HK-2 (cell line): ENCODE data around the gene S100A8.

ENCODE experiments used
- DNase-seq: peaks from one replicate; pipeline ENCODE4 v3.0.0-alpha.2; 2018; ENCODE audit not compliant: unreplicated experiment

Gene S100A8

GRCh38 chr1:153361480-153362109 is 29.3 kb downstream of the S100A8 start:
- DNase-seq, result no peak

- no peak for DNase-seq
Observed at GRCh38 chr1:153360592-153361479, 30.0 kb downstream of the S100A8 start.

- no peak for DNase-seq
Observed at GRCh38 chr1:153360190-153360589, 30.7 kb downstream of the S100A8 start.

GRCh38 chr1:153359241-153359640 is 31.6 kb downstream of the S100A8 start:
- no peak for DNase-seq

- no peak for DNase-seq
Observed at GRCh38 chr1:153358691-153358975, 32.2 kb downstream of the S100A8 start.

GRCh38 chr1:153357853-153358690 is 32.8 kb downstream of the S100A8 start, which contains the start of gene S100A9:
Gene S100A9, plus strand, starts transcription at chr1:153357854. Its CDS starts 430 bp downstream, at chr1:153358284.
- no peak for DNase-seq

- no peak for DNase-seq
Observed at GRCh38 chr1:153357076-153357852, 33.6 kb downstream of the S100A8 start.

GRCh38 chr1:153356392-153357075 is 34.3 kb downstream of the S100A8 start:
- no peak for DNase-seq

- DNase-seq, result peak; percentile 45
Observed at GRCh38 chr1:153355445-153356071, 35.3 kb downstream of the S100A8 start.

- DNase-seq, result no peak
Observed at GRCh38 chr1:153354515-153355193, 36.2 kb downstream of the S100A8 start.

GRCh38 chr1:153353226-153353947 is 37.5 kb downstream of the S100A8 start:
- no peak for DNase-seq

- DNase-seq, result peak; percentile 50
Observed at GRCh38 chr1:153352523-153352922, 38.4 kb downstream of the S100A8 start.

GRCh38 chr1:153350321-153350957 is 40.4 kb downstream of the S100A8 start:
- no peak for DNase-seq

GRCh38 chr1:153349363-153350320 is 41.2 kb downstream of the S100A8 start:
- DNase-seq, result no peak

- DNase-seq, result no peak
Observed at GRCh38 chr1:153348511-153349362, 42.1 kb downstream of the S100A8 start, which contains the start of gene PGLYRP4. Gene PGLYRP4, minus strand, starts transcription at chr1:153348841. Its CDS starts 909 bp downstream, at chr1:153347932.

- no peak for DNase-seq
Observed at GRCh38 chr1:153347856-153348255, 43.0 kb downstream of the S100A8 start.
